GM18519 (cell line): ENCODE results near the gene SLC25A43.
"Not testable (repeated sequence)": the region's sequence is repeated elsewhere in the genome, so short reads cannot be mapped to it uniquely, and the experiment has no call there.

Experiments used
- ATAC-seq: cut with Tn5 transposase; IDR thresholded peaks from one replicate; pipeline ENCODE4 v1.9.1; 2021; ENCODE audit warnings: mild to moderate bottlenecking, moderate library complexity; ENCODE audit not compliant: unreplicated experiment, low FRiP score

SLC25A43 gene

GRCh38 chrX:119493851-119494495 is 94.8 kb downstream of the SLC25A43 start:
- not testable (repeated sequence) for ATAC-seq

- ATAC-seq, result no peak
Observed at GRCh38 chrX:119495734-119496726, 96.9 kb downstream of the SLC25A43 start.

DNA sequence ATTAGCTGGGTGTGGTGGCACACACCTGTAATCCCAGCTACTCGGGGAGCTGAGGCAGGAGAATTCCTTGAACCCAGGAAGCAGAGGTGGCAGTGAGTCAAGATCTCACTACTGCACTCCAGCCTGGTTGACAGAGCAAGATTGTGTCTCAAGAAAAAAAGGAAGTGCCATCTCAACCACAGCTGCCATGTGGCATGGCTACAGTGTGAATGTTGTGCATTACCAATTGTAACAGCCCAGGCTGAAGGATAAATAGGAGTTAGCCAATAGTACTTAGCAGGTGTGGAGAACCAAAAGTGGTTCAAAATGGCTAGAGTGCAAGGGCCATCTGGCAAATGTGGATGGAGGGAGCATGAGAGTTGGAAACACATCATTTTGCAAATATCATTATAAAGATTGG is 98.0 kb downstream of the SLC25A43 start:
- ATAC-seq, result no peak

DNA sequence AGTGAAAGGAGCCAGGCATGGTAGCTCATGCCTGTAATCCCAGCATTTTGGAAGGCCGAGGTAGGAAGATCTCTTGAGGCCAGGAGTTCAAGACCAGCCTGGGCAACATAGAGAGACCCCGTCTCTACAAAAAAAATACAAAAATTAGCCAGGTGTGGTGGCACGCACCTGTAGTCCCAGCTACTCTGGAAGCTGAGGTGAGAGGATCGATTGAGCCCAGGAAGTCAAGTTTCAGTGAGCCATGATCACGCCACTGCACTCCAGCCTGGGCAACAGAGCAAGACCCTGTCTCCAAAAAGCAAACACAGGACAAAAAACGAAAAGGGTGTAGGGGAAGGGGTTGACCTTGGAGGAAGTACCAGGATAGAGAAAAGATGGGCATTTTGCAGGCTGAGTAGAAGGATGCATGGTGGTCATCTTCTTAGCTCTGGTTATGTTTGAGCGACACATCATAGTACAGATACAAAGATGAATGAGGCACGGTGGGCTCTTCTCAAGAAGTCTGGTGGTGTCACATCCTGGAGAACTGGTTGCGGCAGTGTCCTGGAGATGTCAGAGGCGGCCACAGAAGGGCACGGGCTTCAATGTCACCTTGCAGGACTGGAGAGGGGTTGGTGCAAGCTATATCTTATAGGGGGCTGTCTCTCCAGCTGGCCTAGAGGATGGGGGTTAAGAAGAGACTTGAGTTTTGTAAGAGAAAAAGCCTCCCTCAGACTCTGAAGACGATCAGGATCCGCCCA is 101.1 kb downstream of the SLC25A43 start:
- no peak for ATAC-seq

GRCh38 chrX:119501511-119502148 is 102.5 kb downstream of the SLC25A43 start:
- ATAC-seq, result no peak

DNA sequence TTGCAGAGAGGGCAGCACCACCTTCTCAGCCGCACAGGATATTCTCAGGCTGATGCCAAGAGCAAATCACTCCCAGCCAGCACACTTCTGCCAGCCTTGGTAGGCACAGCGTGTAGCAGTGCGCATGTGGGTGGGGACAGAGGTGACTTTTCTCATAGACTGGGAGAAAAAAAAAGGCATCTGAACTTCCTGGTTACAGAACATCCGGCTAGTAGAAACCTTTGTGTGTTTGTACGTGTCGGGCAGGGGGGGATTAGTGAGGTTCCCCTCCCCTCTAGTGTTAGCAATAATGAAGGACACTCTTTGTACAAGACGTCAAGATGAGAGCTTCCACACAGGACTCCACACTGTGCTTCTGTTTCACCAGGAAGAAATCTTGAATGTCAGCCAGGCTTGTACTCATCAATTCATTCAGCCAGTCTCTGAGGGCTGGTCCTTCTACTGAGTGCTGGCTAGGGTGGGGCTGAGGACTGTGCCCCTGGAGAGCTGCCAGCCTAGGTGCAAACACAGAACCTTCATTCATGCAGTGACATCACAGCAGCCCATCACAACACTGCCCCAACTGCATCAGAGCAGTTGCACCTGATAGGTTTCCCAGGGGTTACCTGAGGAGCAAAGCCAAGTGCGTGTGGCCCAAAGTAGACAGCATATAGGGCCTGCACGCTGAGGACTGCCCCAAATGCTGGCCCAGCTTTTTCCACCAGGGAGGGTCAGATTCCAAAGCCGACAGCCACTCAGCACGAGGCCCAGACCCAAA is 103.8 kb downstream of the SLC25A43 start:
- no peak for ATAC-seq

DNA sequence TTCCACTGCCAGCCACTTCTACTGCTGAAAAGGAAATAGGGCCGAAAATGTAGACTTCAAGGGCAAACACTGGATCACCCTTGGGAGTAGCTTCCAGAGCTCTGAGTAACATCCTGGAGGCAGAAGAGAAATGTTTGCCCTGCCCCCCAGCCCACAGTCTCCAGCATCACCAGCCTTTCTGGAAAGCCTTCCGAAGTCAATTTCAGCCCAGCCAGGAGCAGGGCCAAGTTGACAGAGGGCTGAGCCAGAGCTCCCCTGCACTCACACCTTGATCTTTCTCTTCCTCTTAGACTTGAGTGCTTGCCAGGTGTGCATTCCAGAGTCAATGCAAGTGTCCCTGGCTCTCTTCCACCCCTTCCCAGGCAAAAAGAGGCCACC is 104.3 kb downstream of the SLC25A43 start:
- ATAC-seq, result no peak
